OCI-LY7 (cell line): ENCODE results near the gene LRRC55. TPM values are rescaled to one million over a fixed set of nuclear protein-coding genes. Genes with fewer than 3 reads are reported as not detected.

Experiments
- Bru-seq: library from RNA; stranded (reverse); fragments of 400-500 nt; gene quantifications from one replicate; lab custom pipeline; 2021; lab: Mats Ljungman, UMichigan
- BruChase-seq, 2 experiments: library from RNA; stranded (reverse); fragments of 400-500 nt; gene quantifications; one replicate each; lab custom pipeline; 2021; lab: Mats Ljungman, UMichigan
- BruUV-seq: library from RNA; stranded (reverse); fragments of 400-500 nt; replicated peaks from 2 replicates; lab custom pipeline; 2021; lab: Mats Ljungman, UMichigan
- CTCF ChIA-PET: fragments of 300-600 bp; sonication (Branson Sonifier 250); formaldehyde crosslinking; loops from one replicate; lab custom pipeline; 2022; ENCODE audit warnings: antibody characterized with exemption; ENCODE audit not compliant: unreplicated experiment; lab: Charles Lee
- POLR2A ChIA-PET: fragments of 300-600 bp; sonication (Branson Sonifier 250); formaldehyde crosslinking; loops from one replicate; lab custom pipeline; 2022; ENCODE audit warnings: antibody characterized with exemption; lab: Charles Lee
- DNase-seq: peaks from one replicate; pipeline ENCODE4 v3.0.0-alpha.2; 2015; ENCODE audit warnings: low spot score
- H2AFZ ChIP-seq: fragments of 200-600 bp; sonication (generic), shearing (Covaris generic); 2 replicates; pipeline ENCODE4 v1.6.1; 2014; ENCODE audit warnings: mild to moderate bottlenecking, antibody characterized with exemption, low read length, moderate library complexity
- H3K27ac ChIP-seq: fragments of 200-600 bp; sonication (generic); 2 replicates; pipeline ENCODE4 v1.5.1; 2014; ENCODE audit warnings: mixed run types, low read depth, mild to moderate bottlenecking, moderate library complexity, low read length, inconsistent platforms; ENCODE audit not compliant: poor library complexity, severe bottlenecking
- H3K36me3 ChIP-seq: fragments of 200-600 bp; sonication (generic); 2 replicates; pipeline ENCODE4 v1.6.1; 2014; ENCODE audit warnings: mild to moderate bottlenecking, antibody characterized with exemption, low read length, moderate library complexity, mixed read lengths; ENCODE audit not compliant: insufficient read depth
- H3K4me1 ChIP-seq: fragments of 200-600 bp; sonication (generic); 2 replicates; pipeline ENCODE4 v1.5.1; 2014; ENCODE audit warnings: mild to moderate bottlenecking, low read length; ENCODE audit not compliant: insufficient read depth, poor library complexity, severe bottlenecking
- H3K4me2 ChIP-seq: fragments of 200-600 bp; sonication (generic); 2 replicates; pipeline ENCODE4 v1.6.1; 2014; ENCODE audit warnings: mild to moderate bottlenecking, low read length
- H3K4me3 ChIP-seq: fragments of 200-600 bp; sonication (generic); 2 replicates; pipeline ENCODE4 v1.5.1; 2014; ENCODE audit warnings: mild to moderate bottlenecking, low read depth, low read length; ENCODE audit not compliant: poor library complexity, severe bottlenecking
- H3K79me2 ChIP-seq: fragments of 200-600 bp; sonication (generic); 2 replicates; pipeline ENCODE4 v1.6.1; 2016; ENCODE audit warnings: low read depth, mild to moderate bottlenecking, low read length, moderate library complexity, mixed read lengths; ENCODE audit not compliant: insufficient read depth
- H3K9me2 ChIP-seq: fragments of 200-600 bp; sonication (generic); 2 replicates; pipeline ENCODE4 v1.6.1; 2016; ENCODE audit warnings: mild to moderate bottlenecking, low read length, mixed read lengths; ENCODE audit not compliant: insufficient read depth
- H3K9me3 ChIP-seq: fragments of 200-600 bp; sonication (generic); 2 replicates; pipeline ENCODE4 v1.6.1; 2014; ENCODE audit warnings: mild to moderate bottlenecking, mixed run types, low read length, mixed read lengths
- H4K20me1 ChIP-seq: fragments of 200-600 bp; sonication (generic); 2 replicates; pipeline ENCODE4 v1.6.1; 2014; ENCODE audit warnings: mild to moderate bottlenecking, antibody characterized with exemption, low read length, moderate library complexity, mixed read lengths; ENCODE audit not compliant: insufficient read depth
- CTCF ChIP-seq: fragments of 200-600 bp; sonication (generic); conservative IDR thresholded peaks from 2 replicates; pipeline ENCODE4 v1.5.1; 2014; ENCODE audit warnings: mild to moderate bottlenecking, antibody characterized with exemption, low read length, moderate library complexity, mixed read lengths
- EZH2phosphoT487 ChIP-seq: fragments of 200-600 bp; sonication (generic); IDR thresholded peaks from 2 replicates; pipeline ENCODE4 v1.6.1; 2018; ENCODE audit warnings: low read depth, borderline replicate concordance, mild to moderate bottlenecking, mixed run types, antibody characterized with exemption, low read length, moderate library complexity, mixed read lengths
- intact Hi-C: fragments of 100-400 bp; cut with micrococcal nuclease; formaldehyde crosslinking; loops from one replicate; pipeline ENCODE4 v1.10.0; 2022; ENCODE audit not compliant: unreplicated experiment
- long read RNA-seq: library from polyadenylated mRNA; stranded (forward); transcript quantifications from one replicate; pipeline ENCODE4 v2.0.0, GENCODE V29; 2022
- total RNA-seq, 2 experiments: library from RNA; depleted of rRNA in 1 of 2; stranded (reverse); fragments of >200 nt in 1 of 2; shearing (Covaris generic) in 1 of 2; gene quantifications; 2 replicates each; pipeline ENCODE4 v1.2.3, GENCODE V29; 2014 to 2022

The LRRC55 gene
- not detected in 2 replicates for total RNA-seq (2014; rRNA removed; shearing (Covaris generic))
- total RNA-seq (2022), result not detected in 2 replicates
- not detected for Bru-seq, nascent RNA
- BruChase-seq, experiment 1, labeled RNA remaining after a 6-hour chase, result not detected
- BruChase-seq, experiment 2, labeled RNA remaining after a 2-hour chase, result not detected
- long read RNA-seq, result 0 reads

- H2AFZ ChIP-seq, result no peak within 1 kb of the TSS
- POLR2A ChIA-PET, result no interaction called here
- no peaks in the 10 kb centered on the region for H4K20me1 ChIP-seq
- H3K4me1 ChIP-seq, result no peaks in the 10 kb centered on the region
- intact Hi-C loops, result no loop called here
- no peaks in the 10 kb centered on the region for H3K9me3 ChIP-seq
- CTCF ChIA-PET, result no interaction called here
- no peaks in the 10 kb centered on the region for H3K9me2 ChIP-seq
- no peaks in the 10 kb centered on the region for H3K79me2 ChIP-seq
- DNase-seq, result no peak
- H3K4me2 ChIP-seq, result no peak within 1 kb of the TSS
- H3K4me3 ChIP-seq, result no peak within 1 kb of the TSS
- BruUV-seq, result no TSS peak
- no peaks in the 10 kb centered on the region for H3K36me3 ChIP-seq
- H3K27ac ChIP-seq, result no peak within 1 kb of the TSS
- no peak for TF ChIP-seq CTCF
- TF ChIP-seq EZH2phosphoT487, result no peak
Measured at GRCh38 chr11:57181678-57182305, at the start of gene LRRC55. Gene LRRC55 (plus strand): TSS chr11:57181953. CDS start chr11:57182023, 70 bp downstream.

- intact Hi-C loops, result no loop called here
- Histone ChIP-seq H3K9me2 (no peaks in the 10 kb centered on the region), H3K4me2 (no peak overlapping the region), H3K9me3 (no peaks in the 10 kb centered on the region), H3K4me3 (no peak overlapping the region), H2AFZ (no peak overlapping the region), H3K27ac (no peak overlapping the region), H3K4me1 (no peaks in the 10 kb centered on the region), H3K79me2 (no peaks in the 10 kb centered on the region), H4K20me1 (no peaks in the 10 kb centered on the region), H3K36me3 (no peaks in the 10 kb centered on the region)
- POLR2A ChIA-PET, result interaction anchor here (0.6 to 0.8 kb wide), 2 partner anchors 13 to 160 kb away, joined by 3 read pairs; no protein-coding TSS in a partner anchor
- TF ChIP-seq EZH2phosphoT487 (no peak), CTCF (no peak)
- no peak for DNase-seq
- BruUV-seq, result no TSS peak
- CTCF ChIA-PET, result no interaction called here
Measured at GRCh38 chr11:57133366-57134038, 48.3 kb upstream of the LRRC55 start.
